HG03095 (cell line): Measurements from ENCODE around the gene IFNA6.

ENCODE experiments used
- ATAC-seq: cut with Tn5 transposase; IDR thresholded peaks from one replicate; pipeline ENCODE4 v1.9.1; 2021; ENCODE audit warnings: moderate library complexity; ENCODE audit not compliant: unreplicated experiment

IFNA6 gene

GRCh38 chr9:21331676-21332402, 18.8 kb downstream of the IFNA6 start:
- no peak for ATAC-seq

GRCh38 chr9:21326526-21327139, 24.1 kb downstream of the IFNA6 start:
- ATAC-seq: no peak

GRCh38 chr9:21324047-21324446, 26.6 kb downstream of the IFNA6 start:
- ATAC-seq: no peak

- ATAC-seq: no peak
Measured at GRCh38 chr9:21322911-21323461, 27.7 kb downstream of the IFNA6 start.

- no peak for ATAC-seq
Measured at GRCh38 chr9:21320465-21320864, 30.2 kb downstream of the IFNA6 start.

GRCh38 chr9:21317956-21318923, 32.4 kb downstream of the IFNA6 start:
- ATAC-seq: peak; percentile 81

GRCh38 chr9:21316860-21317259, 33.8 kb downstream of the IFNA6 start:
- no peak for ATAC-seq

- no peak for ATAC-seq
Measured at GRCh38 chr9:21316032-21316842, 34.5 kb downstream of the IFNA6 start.

- ATAC-seq: no peak
Measured at GRCh38 chr9:21314152-21314551, 36.5 kb downstream of the IFNA6 start.

GRCh38 chr9:21311889-21312288, 38.8 kb downstream of the IFNA6 start:
- no peak for ATAC-seq

- no peak for ATAC-seq
Measured at GRCh38 chr9:21305213-21305612, 45.5 kb downstream of the IFNA6 start, which contains the start of gene IFNA5. Gene IFNA5, minus strand, starts transcription at chr9:21305313. Its CDS starts 57 bp downstream, at chr9:21305256.
